ENCODE data around the gene FBXO36.

- TF ChIP-seq CTCF (IDR thresholded peaks at IDR 0.05; ENCODE audit: borderline replicate concordance, extremely low read depth, low read length, poor library complexity, severe bottlenecking), result no peak
- no peak for TF ChIP-seq EZH2 (IDR thresholded peaks at IDR 0.05; ENCODE audit: borderline replicate concordance, low read depth, low read length, severe bottlenecking)
Observed at GRCh38 chr2:229901819-229902218, 20.5 kb upstream of the FBXO36 start.

Measured in DND-41 (cell line).